GM12892 (cell line): Measurements from ENCODE around the gene STK40.

Source experiments
- POLR2A ChIP-seq: IDR thresholded peaks from 2 replicates; pipeline ENCODE4 v1.6.1; 2011; ENCODE audit warnings: low read depth, low read length, control low read depth
- POLR2AphosphoS5 ChIP-seq: IDR thresholded peaks from 2 replicates; pipeline ENCODE4 v1.6.1; 2011; ENCODE audit warnings: low read depth, low read length, control low read depth
- TAF1 ChIP-seq: IDR thresholded peaks from 2 replicates; pipeline ENCODE4 v1.6.1; 2011; ENCODE audit warnings: low read depth, mild to moderate bottlenecking, control low read depth, low read length, borderline replicate concordance

- TF ChIP-seq POLR2A (no peak), POLR2AphosphoS5 (no peak), TAF1 (no peak)
These were observed 61.9 kb downstream of the STK40 start, which contains the start of gene EVA1B for GRCh38 chr1:36323636-36324352.
